Testis (tissue), 3 donors: ENCODE results near the gene RBM43. TPM values are rescaled to one million over a fixed set of nuclear protein-coding genes. Genes with fewer than 3 reads are reported as not detected.

Source experiments
- DNase-seq: peaks from one replicate; pipeline ENCODE4 v3.0.0-alpha.2; 2019
- H3K27ac ChIP-seq, 2 donors: fragments of 200-600 bp; sonication (generic); one replicate each; pipeline ENCODE4 v1.5.1; 2019
- H3K27me3 ChIP-seq: fragments of 200-600 bp; sonication (generic); one replicate; pipeline ENCODE4 v1.5.1; 2019
- H3K36me3 ChIP-seq: fragments of 200-600 bp; sonication (generic); one replicate; pipeline ENCODE4 v1.5.1; 2017; ENCODE audit warnings: low read depth; ENCODE audit errors: missing control alignments
- H3K4me1 ChIP-seq: fragments of 200-600 bp; sonication (generic); one replicate; pipeline ENCODE4 v1.5.1; 2019
- H3K4me3 ChIP-seq, 2 donors: fragments of 200-600 bp; sonication (generic); one replicate each; pipeline ENCODE4 v1.5.1; 2017 to 2019
- H3K9me3 ChIP-seq: fragments of 200-600 bp; sonication (generic); one replicate; pipeline ENCODE4 v1.5.1; 2017
- POLR2A ChIP-seq: fragments of 450-650 bp; IDR thresholded peaks from one replicate; pipeline ENCODE4 v1.6.1; 2017; ENCODE audit warnings: antibody characterized with exemption, mild to moderate bottlenecking, moderate library complexity
- WGBS, 2 donors: methylation state at CpG; one replicate each; pipeline ENCODE4 v1.1.5; 2018; 5-methylcytosine and 5-hydroxymethylcytosine counted together
- intact Hi-C: fragments of 100-400 bp; cut with DNase I; formaldehyde crosslinking; loops from one replicate; pipeline ENCODE4 v1.15.1; 2023; ENCODE audit warnings: low total_unique reads
- polyA plus RNA-seq: library from polyadenylated mRNA; stranded (reverse); fragments of 350-450 nt; fragmentation: Illumina TruSeq; extraction: RNeasy Lipid Tissue Mini Kit (QIAGEN cat#74804); gene quantifications from one replicate; pipeline ENCODE4 v1.2.3, GENCODE V29; 2014; ENCODE audit warnings: low read depth, low replicate concordance; ENCODE audit not compliant: insufficient read depth
- total RNA-seq, 2 donors: library from RNA; depleted of rRNA; stranded (reverse); fragments of >200 nt; gene quantifications; one replicate each; pipeline ENCODE4 v1.2.3, GENCODE V29; 2016
- TF ChIP-seq, protein P1 (sequence below), 3 experiments: fragments of 450-650 bp in 2 of 3; fragments of 200-600 bp in 1 of 3; sonication (generic) in 1 of 3; IDR thresholded peaks; one replicate each; pipeline ENCODE4 v1.5.1; 2016 to 2019; ENCODE audit warnings: antibody characterized with exemption in 3 of 3, mild to moderate bottlenecking in 2 of 3, moderate library complexity in 1 of 3

The RBM43 gene
- total and polyA plus RNA-seq, 3 donors from 2014 or later, result 6.9 to 8.6 (median 7.1) TPM

DNA sequence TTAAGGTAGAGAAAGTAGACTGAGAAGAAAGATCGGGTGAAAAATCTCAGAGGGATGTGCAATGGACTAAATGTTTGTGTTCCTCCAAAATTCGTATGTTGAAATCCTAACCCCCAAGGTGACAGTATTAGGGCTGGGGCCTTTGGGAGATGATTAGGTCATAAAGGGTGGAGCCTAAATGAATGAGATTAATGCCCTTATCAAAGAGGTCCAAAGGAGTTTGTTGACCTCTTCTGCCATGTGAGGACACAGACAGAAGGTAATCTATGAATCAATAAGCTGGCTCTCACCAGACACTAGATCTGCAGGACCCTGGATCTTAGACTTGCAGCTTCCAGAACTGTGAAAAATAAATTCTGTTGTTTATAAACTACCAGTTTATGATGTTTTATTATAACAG, 30.5 kb upstream of the RBM43 start:
- Histone ChIP-seq H3K9me3 (no peaks in the 10 kb centered on the region), H3K4me1 (peaks cover 4% of the 10 kb centered on the region), H3K27me3 (no peaks in the 10 kb centered on the region), H3K36me3 (no peaks in the 10 kb centered on the region), H3K4me3 (no peak overlapping the region), H3K27ac (no peak overlapping the region)
- 87 to 89% methylated on average over 2 of the region's 2 CpGs for WGBS, 2 donors
- intact Hi-C loops, result no loop called here
- TF ChIP-seq, protein P1, sequence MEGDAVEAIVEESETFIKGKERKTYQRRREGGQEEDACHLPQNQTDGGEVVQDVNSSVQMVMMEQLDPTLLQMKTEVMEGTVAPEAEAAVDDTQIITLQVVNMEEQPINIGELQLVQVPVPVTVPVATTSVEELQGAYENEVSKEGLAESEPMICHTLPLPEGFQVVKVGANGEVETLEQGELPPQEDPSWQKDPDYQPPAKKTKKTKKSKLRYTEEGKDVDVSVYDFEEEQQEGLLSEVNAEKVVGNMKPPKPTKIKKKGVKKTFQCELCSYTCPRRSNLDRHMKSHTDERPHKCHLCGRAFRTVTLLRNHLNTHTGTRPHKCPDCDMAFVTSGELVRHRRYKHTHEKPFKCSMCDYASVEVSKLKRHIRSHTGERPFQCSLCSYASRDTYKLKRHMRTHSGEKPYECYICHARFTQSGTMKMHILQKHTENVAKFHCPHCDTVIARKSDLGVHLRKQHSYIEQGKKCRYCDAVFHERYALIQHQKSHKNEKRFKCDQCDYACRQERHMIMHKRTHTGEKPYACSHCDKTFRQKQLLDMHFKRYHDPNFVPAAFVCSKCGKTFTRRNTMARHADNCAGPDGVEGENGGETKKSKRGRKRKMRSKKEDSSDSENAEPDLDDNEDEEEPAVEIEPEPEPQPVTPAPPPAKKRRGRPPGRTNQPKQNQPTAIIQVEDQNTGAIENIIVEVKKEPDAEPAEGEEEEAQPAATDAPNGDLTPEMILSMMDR (IDR thresholded peaks at IDR 0.05), result no peak
- no peak for TF ChIP-seq POLR2A
- no peak for DNase-seq

DNA sequence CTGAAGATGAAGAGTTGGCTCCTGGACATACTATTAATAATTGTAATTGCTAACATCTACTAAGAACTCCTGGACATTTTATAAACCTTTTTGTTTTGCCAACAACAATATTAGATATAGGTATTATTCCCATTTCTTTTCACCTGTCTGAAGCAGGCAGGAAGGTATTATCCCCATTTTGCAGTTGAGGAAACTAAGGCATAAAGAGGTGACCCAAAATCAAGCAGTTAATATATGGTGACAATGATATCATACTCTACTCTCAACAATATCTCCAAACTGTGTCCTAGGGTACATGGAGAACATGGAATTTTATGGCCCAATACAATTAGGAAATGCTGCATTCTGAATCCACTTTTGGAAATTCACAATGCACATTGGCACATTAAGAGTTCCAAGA, 29.6 kb upstream of the RBM43 start:
- H3K9me3 ChIP-seq, result no peaks in the 10 kb centered on the region

DNA sequence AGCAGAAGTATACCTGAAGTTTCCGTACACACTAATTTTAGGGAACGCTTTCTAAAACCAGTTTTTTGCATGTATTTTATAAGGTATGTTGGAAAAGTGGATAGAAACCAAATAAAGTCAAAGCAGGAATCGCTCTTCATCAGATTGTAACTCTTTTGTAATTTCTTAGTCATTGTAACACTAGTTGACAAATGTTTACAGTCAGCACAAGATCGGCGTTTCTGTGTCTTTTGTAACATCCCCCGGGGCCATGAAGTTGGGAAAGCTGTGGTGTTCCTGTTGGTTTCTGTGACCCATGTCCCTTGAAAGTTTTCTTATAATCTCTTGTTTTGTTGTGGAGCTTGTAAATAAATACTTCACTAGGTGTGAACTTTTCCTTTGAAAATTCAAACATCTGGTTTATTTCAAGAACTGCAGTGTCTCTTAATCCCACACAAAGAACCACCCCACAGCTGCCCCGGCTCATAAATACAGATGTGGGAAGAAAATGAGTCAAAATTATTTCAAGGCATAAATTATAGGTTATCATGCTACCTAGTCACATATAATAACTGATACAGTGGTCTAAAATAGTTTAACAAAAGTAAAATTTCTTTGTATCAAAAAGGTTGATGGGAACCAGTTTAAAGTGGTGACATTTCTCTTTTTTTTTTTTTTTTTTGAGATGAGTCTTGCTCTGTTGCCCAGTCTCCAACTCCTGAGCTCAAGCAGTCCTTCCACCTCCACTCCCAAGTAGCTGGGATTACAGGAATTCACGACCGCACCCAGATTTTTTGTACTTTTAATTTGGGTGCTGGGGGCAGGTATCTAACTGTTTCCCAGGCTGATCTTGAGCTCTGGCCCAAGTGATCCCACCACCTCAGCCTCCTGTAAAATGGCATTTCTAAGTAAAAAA, 28.6 kb upstream of the RBM43 start:
- Histone ChIP-seq H3K27me3 (no peaks in the 10 kb centered on the region), H3K9me3 (no peaks in the 10 kb centered on the region), H3K36me3 (no peaks in the 10 kb centered on the region), H3K4me1 (peaks cover 4% of the 10 kb centered on the region), H3K27ac (peak overlapping the region; percentile 86 to 99), H3K4me3 (peak overlapping the region; percentile 70 to 90)
- DNase-seq, result peak; percentile 42
- 18 to 22% methylated on average over 9 of the region's 9 CpGs for WGBS, 2 donors
- intact Hi-C loops, result no loop called here
- TF ChIP-seq, protein P1 (IDR thresholded peaks at IDR 0.05), result no peak
- TF ChIP-seq POLR2A, result no peak

More for the DNA sequence above, 29.6 kb upstream of the RBM43 start:
- no peak for DNase-seq
- no peak for TF ChIP-seq POLR2A
- TF ChIP-seq, protein P1 (IDR thresholded peaks at IDR 0.05), result no peak
- no peaks in the 10 kb centered on the region for H3K36me3 ChIP-seq
- intact Hi-C loops, result no loop called here
- H3K27ac ChIP-seq, result no peak overlapping the region
- H3K4me3 ChIP-seq, result no peak overlapping the region
- peaks cover 4% of the 10 kb centered on the region for H3K4me1 ChIP-seq
- H3K27me3 ChIP-seq, result no peaks in the 10 kb centered on the region

DNA sequence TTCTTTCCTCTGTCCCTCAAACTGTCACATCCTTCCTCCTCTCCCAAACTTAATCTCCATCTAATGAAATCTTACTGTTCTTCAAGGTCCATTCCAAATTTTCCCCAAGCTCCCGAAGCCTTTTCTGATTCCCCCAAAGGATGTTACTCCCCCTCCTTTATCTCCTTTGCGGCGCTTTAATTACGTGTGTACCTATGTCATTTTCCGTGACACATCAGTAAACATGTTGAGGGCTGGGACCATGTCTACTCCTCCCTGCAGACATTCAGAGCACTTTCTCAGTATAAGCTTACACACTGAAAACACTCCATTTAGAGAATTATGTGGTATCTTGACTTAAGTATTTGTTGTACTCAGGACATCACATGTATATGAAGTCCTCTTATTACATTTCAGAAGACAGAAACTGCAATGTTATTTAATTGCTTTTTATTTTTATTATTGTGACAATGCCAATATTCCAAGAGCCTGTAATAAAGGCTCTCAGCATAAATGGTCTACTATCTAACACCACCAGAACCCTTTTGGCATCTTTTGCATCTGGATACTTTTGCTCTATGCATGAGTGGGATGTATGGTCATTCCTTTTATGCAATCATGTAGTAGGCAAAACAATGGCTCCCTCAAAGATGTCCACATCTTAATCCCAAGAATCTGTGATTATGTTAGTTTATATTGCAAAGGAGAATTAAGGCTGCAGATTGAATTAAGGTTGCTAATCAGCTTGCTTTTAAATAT, 26.0 kb upstream of the RBM43 start:
- H3K27ac ChIP-seq, result no peak overlapping the region
- H3K4me1 ChIP-seq, result peaks cover 4% of the 10 kb centered on the region
- intact Hi-C loops, result no loop called here
- 74 to 89% methylated on average over 5 of the region's 5 CpGs for WGBS, 2 donors
- H3K9me3 ChIP-seq, result no peaks in the 10 kb centered on the region
- DNase-seq, result no peak
- H3K4me3 ChIP-seq, result no peak overlapping the region
- no peaks in the 10 kb centered on the region for H3K27me3 ChIP-seq
- H3K36me3 ChIP-seq, result no peaks in the 10 kb centered on the region
- TF ChIP-seq POLR2A, result no peak
- TF ChIP-seq, protein P1 (IDR thresholded peaks at IDR 0.05), result no peak
